Measurements from ENCODE around the gene ANKRD50.

DNA sequence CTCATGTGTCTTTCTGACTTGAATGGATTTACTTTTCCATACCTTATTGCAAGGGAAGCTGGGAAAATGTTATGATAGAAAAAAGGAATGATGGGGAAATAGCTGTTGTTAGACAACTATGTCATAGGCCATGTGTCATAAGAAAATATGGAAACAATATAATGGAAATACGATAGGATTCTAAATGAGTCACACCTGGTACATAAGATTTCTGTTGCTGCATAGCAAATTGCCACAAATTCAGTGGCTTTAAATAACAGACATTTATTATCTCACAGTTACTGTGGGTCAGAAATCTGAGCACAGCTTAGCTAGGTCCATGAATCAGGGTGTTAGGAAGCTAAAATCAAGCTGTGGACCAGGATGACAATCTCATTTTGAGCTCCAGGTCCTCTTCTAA is 44.6 kb upstream of the ANKRD50 start:
- TF ChIP-seq, protein P1, sequence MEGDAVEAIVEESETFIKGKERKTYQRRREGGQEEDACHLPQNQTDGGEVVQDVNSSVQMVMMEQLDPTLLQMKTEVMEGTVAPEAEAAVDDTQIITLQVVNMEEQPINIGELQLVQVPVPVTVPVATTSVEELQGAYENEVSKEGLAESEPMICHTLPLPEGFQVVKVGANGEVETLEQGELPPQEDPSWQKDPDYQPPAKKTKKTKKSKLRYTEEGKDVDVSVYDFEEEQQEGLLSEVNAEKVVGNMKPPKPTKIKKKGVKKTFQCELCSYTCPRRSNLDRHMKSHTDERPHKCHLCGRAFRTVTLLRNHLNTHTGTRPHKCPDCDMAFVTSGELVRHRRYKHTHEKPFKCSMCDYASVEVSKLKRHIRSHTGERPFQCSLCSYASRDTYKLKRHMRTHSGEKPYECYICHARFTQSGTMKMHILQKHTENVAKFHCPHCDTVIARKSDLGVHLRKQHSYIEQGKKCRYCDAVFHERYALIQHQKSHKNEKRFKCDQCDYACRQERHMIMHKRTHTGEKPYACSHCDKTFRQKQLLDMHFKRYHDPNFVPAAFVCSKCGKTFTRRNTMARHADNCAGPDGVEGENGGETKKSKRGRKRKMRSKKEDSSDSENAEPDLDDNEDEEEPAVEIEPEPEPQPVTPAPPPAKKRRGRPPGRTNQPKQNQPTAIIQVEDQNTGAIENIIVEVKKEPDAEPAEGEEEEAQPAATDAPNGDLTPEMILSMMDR (IDR thresholded peaks at IDR 0.05), result no peak
- no peak for TF ChIP-seq POLR2A (IDR thresholded peaks at IDR 0.05)

Measured in right lobe of liver (tissue), 4 donors.